ENCODE measurements around the gene ENPP3.
"Not testable (repeated sequence)": the region's sequence is repeated elsewhere in the genome, so short reads cannot be mapped to it uniquely, and the experiment has no call there.

Gene ENPP3

GRCh38 chr6:131741688-131742393, 104.7 kb downstream of the ENPP3 start:
- no peaks in the 10 kb centered on the region for H3K4me1 ChIP-seq (ENCODE audit: control insufficient read depth in 1 of 2, insufficient read depth in 2 of 2, low read length in 2 of 2)
- H3K27ac ChIP-seq (ENCODE audit: low read depth, low read length), result no peak overlapping the region
- H3K9ac ChIP-seq (ENCODE audit: low read depth in 1 of 2, low read length in 2 of 2), result no peak overlapping the region
- no peaks in the 10 kb centered on the region for H3K27me3 ChIP-seq (ENCODE audit: control insufficient read depth in 1 of 2, insufficient read depth in 2 of 2, low read length in 2 of 2)
- no peaks in the 10 kb centered on the region for H3K36me3 ChIP-seq (ENCODE audit: control insufficient read depth in 1 of 2, insufficient read depth in 2 of 2, low read length in 2 of 2)
- no peak overlapping the region for H3K4me3 ChIP-seq (ENCODE audit: low read depth in 1 of 2, low read length in 2 of 2)
- H3K9me3 ChIP-seq (ENCODE audit: control insufficient read depth in 1 of 2, low read length in 2 of 2), result no peaks in the 10 kb centered on the region

GRCh38 chr6:131744432-131745287, 107.6 kb downstream of the ENPP3 start:
- Histone ChIP-seq H3K27me3 (ENCODE audit: control insufficient read depth in 1 of 2, insufficient read depth in 2 of 2, low read length in 2 of 2) (no peaks in the 10 kb centered on the region), H3K36me3 (ENCODE audit: control insufficient read depth in 1 of 2, insufficient read depth in 2 of 2, low read length in 2 of 2) (no peaks in the 10 kb centered on the region), H3K9me3 (ENCODE audit: control insufficient read depth in 1 of 2, low read length in 2 of 2) (no peaks in the 10 kb centered on the region), H3K4me3 (ENCODE audit: low read depth in 1 of 2, low read length in 2 of 2) (no peak overlapping the region), H3K4me1 (ENCODE audit: control insufficient read depth in 1 of 2, insufficient read depth in 2 of 2, low read length in 2 of 2) (no peaks in the 10 kb centered on the region), H3K27ac (ENCODE audit: low read depth, low read length) (no peak overlapping the region), H3K9ac (ENCODE audit: low read depth in 1 of 2, low read length in 2 of 2) (no peak overlapping the region)

GRCh38 chr6:131745476-131745875, 108.4 kb downstream of the ENPP3 start:
- H3K27ac ChIP-seq (ENCODE audit: low read depth, low read length), result no peak overlapping the region
- H3K4me3 ChIP-seq (ENCODE audit: low read depth in 1 of 2, low read length in 2 of 2), result no peak overlapping the region
- no peaks in the 10 kb centered on the region for H3K9me3 ChIP-seq (ENCODE audit: control insufficient read depth in 1 of 2, low read length in 2 of 2)
- H3K9ac ChIP-seq (ENCODE audit: low read depth in 1 of 2, low read length in 2 of 2), result no peak overlapping the region
- no peaks in the 10 kb centered on the region for H3K27me3 ChIP-seq (ENCODE audit: control insufficient read depth in 1 of 2, insufficient read depth in 2 of 2, low read length in 2 of 2)
- H3K4me1 ChIP-seq (ENCODE audit: control insufficient read depth in 1 of 2, insufficient read depth in 2 of 2, low read length in 2 of 2), result no peaks in the 10 kb centered on the region
- H3K36me3 ChIP-seq (ENCODE audit: control insufficient read depth in 1 of 2, insufficient read depth in 2 of 2, low read length in 2 of 2), result no peaks in the 10 kb centered on the region

GRCh38 chr6:131747821-131748353, 110.8 kb downstream of the ENPP3 start:
- Histone ChIP-seq H3K36me3 (ENCODE audit: control insufficient read depth in 1 of 2, insufficient read depth in 2 of 2, low read length in 2 of 2) (no peaks in the 10 kb centered on the region), H3K4me3 (ENCODE audit: low read depth in 1 of 2, low read length in 2 of 2) (no peak overlapping the region), H3K9me3 (ENCODE audit: control insufficient read depth in 1 of 2, low read length in 2 of 2) (no peaks in the 10 kb centered on the region), H3K9ac (ENCODE audit: low read depth in 1 of 2, low read length in 2 of 2) (no peak overlapping the region), H3K27me3 (ENCODE audit: control insufficient read depth in 1 of 2, insufficient read depth in 2 of 2, low read length in 2 of 2) (no peaks in the 10 kb centered on the region), H3K4me1 (ENCODE audit: control insufficient read depth in 1 of 2, insufficient read depth in 2 of 2, low read length in 2 of 2) (no peaks in the 10 kb centered on the region), H3K27ac (ENCODE audit: low read depth, low read length) (no peak overlapping the region)

GRCh38 chr6:131749023-131749422, 111.9 kb downstream of the ENPP3 start:
- no peak overlapping the region for H3K27ac ChIP-seq (ENCODE audit: low read depth, low read length)
- H3K27me3 ChIP-seq (ENCODE audit: control insufficient read depth in 1 of 2, insufficient read depth in 2 of 2, low read length in 2 of 2), result no peaks in the 10 kb centered on the region
- no peaks in the 10 kb centered on the region for H3K36me3 ChIP-seq (ENCODE audit: control insufficient read depth in 1 of 2, insufficient read depth in 2 of 2, low read length in 2 of 2)
- H3K9ac ChIP-seq (ENCODE audit: low read depth in 1 of 2, low read length in 2 of 2), result no peak overlapping the region
- no peak overlapping the region for H3K4me3 ChIP-seq (ENCODE audit: low read depth in 1 of 2, low read length in 2 of 2)
- no peaks in the 10 kb centered on the region for H3K9me3 ChIP-seq (ENCODE audit: control insufficient read depth in 1 of 2, low read length in 2 of 2)
- H3K4me1 ChIP-seq (ENCODE audit: control insufficient read depth in 1 of 2, insufficient read depth in 2 of 2, low read length in 2 of 2), result no peaks in the 10 kb centered on the region

- not testable (repeated sequence) for H3K9ac ChIP-seq (ENCODE audit: low read depth in 1 of 2, low read length in 2 of 2); H3K27me3 ChIP-seq (ENCODE audit: control insufficient read depth in 1 of 2, insufficient read depth in 2 of 2, low read length in 2 of 2); H3K4me1 ChIP-seq (ENCODE audit: control insufficient read depth in 1 of 2, insufficient read depth in 2 of 2, low read length in 2 of 2); H3K36me3 ChIP-seq (ENCODE audit: control insufficient read depth in 1 of 2, insufficient read depth in 2 of 2, low read length in 2 of 2); H3K4me3 ChIP-seq (ENCODE audit: low read depth in 1 of 2, low read length in 2 of 2); H3K9me3 ChIP-seq (ENCODE audit: control insufficient read depth in 1 of 2, low read length in 2 of 2); H3K27ac ChIP-seq (ENCODE audit: low read depth, low read length)
These were observed 114.1 kb downstream of the ENPP3 start for GRCh38 chr6:131751012-131751715.

GRCh38 chr6:131754088-131754487, 117.0 kb downstream of the ENPP3 start:
- no peak overlapping the region for H3K27ac ChIP-seq (ENCODE audit: low read depth, low read length)
- no peaks in the 10 kb centered on the region for H3K9me3 ChIP-seq (ENCODE audit: control insufficient read depth in 1 of 2, low read length in 2 of 2)
- no peaks in the 10 kb centered on the region for H3K27me3 ChIP-seq (ENCODE audit: control insufficient read depth in 1 of 2, insufficient read depth in 2 of 2, low read length in 2 of 2)
- no peaks in the 10 kb centered on the region for H3K4me1 ChIP-seq (ENCODE audit: control insufficient read depth in 1 of 2, insufficient read depth in 2 of 2, low read length in 2 of 2)
- H3K9ac ChIP-seq (ENCODE audit: low read depth in 1 of 2, low read length in 2 of 2), result no peak overlapping the region
- H3K4me3 ChIP-seq (ENCODE audit: low read depth in 1 of 2, low read length in 2 of 2), result no peak overlapping the region
- H3K36me3 ChIP-seq (ENCODE audit: control insufficient read depth in 1 of 2, insufficient read depth in 2 of 2, low read length in 2 of 2), result no peaks in the 10 kb centered on the region

GRCh38 chr6:131754715-131755567, 117.8 kb downstream of the ENPP3 start:
- no peak overlapping the region for H3K27ac ChIP-seq (ENCODE audit: low read depth, low read length)
- H3K4me1 ChIP-seq (ENCODE audit: control insufficient read depth in 1 of 2, insufficient read depth in 2 of 2, low read length in 2 of 2), result no peaks in the 10 kb centered on the region
- no peaks in the 10 kb centered on the region for H3K36me3 ChIP-seq (ENCODE audit: control insufficient read depth in 1 of 2, insufficient read depth in 2 of 2, low read length in 2 of 2)
- H3K27me3 ChIP-seq (ENCODE audit: control insufficient read depth in 1 of 2, insufficient read depth in 2 of 2, low read length in 2 of 2), result no peaks in the 10 kb centered on the region
- H3K9ac ChIP-seq (ENCODE audit: low read depth in 1 of 2, low read length in 2 of 2), result no peak overlapping the region
- H3K4me3 ChIP-seq (ENCODE audit: low read depth in 1 of 2, low read length in 2 of 2), result no peak overlapping the region
- H3K9me3 ChIP-seq (ENCODE audit: control insufficient read depth in 1 of 2, low read length in 2 of 2), result no peaks in the 10 kb centered on the region

GRCh38 chr6:131755597-131755996, 118.5 kb downstream of the ENPP3 start:
- no peak overlapping the region for H3K4me3 ChIP-seq (ENCODE audit: low read depth in 1 of 2, low read length in 2 of 2)
- no peak overlapping the region for H3K9ac ChIP-seq (ENCODE audit: low read depth in 1 of 2, low read length in 2 of 2)
- H3K27me3 ChIP-seq (ENCODE audit: control insufficient read depth in 1 of 2, insufficient read depth in 2 of 2, low read length in 2 of 2), result no peaks in the 10 kb centered on the region
- no peak overlapping the region for H3K27ac ChIP-seq (ENCODE audit: low read depth, low read length)
- H3K36me3 ChIP-seq (ENCODE audit: control insufficient read depth in 1 of 2, insufficient read depth in 2 of 2, low read length in 2 of 2), result no peaks in the 10 kb centered on the region
- H3K4me1 ChIP-seq (ENCODE audit: control insufficient read depth in 1 of 2, insufficient read depth in 2 of 2, low read length in 2 of 2), result no peaks in the 10 kb centered on the region
- no peaks in the 10 kb centered on the region for H3K9me3 ChIP-seq (ENCODE audit: control insufficient read depth in 1 of 2, low read length in 2 of 2)

Measured in duodenal mucosa (tissue), 2 donors.